ENCODE measurements around the gene NMNAT3.
A peak's percentile ranks its signal among the peaks of the same experiment; 100 is the strongest.

The NMNAT3 gene

DNA sequence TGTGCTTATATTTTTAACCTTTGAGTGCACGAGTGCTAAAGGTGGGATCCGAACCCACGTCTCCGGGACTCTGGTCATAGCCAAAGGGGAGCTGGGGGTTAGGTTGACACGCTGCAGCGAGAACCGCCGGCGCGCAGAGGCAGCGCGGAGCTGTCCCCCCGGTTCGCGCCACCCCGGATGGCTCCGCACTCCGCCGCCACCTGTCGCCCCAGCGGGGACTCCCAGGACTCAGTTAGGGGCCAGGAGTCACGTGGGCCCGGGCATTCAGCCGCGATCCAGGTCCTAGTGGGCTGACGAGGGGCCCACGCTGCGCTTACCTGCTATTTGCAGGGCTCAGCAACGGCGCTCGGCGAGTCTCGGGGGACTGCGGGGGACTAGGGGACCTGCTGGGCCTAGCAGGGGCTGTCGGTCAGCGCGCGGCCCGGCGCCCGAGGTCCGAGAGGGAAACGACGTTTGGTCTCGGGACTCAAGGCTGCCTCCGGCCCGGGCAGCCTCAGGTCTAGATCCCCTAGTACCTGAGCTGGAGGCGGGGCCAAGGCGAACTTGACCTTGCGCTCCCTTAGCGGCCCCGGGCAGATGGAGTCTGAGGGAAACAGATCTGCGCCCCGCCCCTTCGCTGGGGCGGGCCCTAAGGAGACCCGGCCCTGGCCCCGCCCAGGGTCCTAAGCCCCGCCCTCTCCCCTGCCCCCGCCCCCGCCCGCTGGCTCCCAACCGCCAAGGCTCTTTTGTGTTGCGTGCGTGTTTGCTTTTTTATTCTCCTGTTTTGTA lies at the start of gene NMNAT3:
Gene NMNAT3 (minus strand): TSS at position 585 of the 768 bp plus-strand sequence. CDS start 50,248 bp downstream, outside the sequence.
- peak; percentile 61 to 67 for DNase-seq (ENCODE audit: low read depth in 1 of 2, low spot score in 1 of 2)

DNA sequence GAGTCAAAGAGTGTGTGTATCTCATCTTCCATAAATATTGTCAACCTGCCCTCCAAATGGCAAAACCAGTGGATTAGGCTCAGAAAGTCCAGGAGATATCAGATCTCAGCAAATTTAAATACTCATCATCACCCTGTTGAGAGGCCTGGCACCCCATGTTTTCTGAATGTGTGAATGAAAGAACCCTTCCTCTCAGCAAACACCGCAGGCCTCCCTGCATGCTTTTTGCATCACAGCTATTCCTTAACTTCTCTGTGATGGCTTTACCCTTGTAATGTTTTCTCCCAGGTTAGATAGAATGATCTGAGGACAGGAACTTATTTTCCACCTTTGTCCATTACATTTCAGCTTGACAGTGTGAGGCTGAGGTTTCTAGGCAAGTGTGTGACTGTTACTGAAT lies 43.6 kb upstream of the NMNAT3 start:
- no peak for DNase-seq (ENCODE audit: low read depth in 1 of 2, low spot score in 1 of 2)

DNA sequence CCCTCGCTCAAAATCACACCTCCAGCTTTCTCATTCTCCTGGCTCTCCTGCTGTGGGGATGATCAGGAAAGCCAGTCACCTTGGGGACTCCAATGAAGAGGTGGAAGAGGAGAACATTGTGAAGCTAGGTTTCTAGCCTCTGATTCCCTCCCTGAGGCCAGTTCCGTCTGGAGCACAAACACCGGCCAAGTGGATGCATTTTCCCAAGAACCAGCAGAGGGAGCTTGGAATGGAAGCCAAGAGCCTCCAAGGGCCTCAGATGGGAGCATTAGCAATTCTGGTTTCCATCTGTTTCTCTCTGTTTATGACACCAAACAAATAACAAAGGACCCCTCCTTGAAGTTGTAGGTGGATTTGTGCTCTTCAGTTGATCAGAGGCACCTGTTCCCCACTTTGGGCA lies 40.6 kb upstream of the NMNAT3 start:
- no peak for DNase-seq (ENCODE audit: low read depth in 1 of 2, low spot score in 1 of 2)

DNA sequence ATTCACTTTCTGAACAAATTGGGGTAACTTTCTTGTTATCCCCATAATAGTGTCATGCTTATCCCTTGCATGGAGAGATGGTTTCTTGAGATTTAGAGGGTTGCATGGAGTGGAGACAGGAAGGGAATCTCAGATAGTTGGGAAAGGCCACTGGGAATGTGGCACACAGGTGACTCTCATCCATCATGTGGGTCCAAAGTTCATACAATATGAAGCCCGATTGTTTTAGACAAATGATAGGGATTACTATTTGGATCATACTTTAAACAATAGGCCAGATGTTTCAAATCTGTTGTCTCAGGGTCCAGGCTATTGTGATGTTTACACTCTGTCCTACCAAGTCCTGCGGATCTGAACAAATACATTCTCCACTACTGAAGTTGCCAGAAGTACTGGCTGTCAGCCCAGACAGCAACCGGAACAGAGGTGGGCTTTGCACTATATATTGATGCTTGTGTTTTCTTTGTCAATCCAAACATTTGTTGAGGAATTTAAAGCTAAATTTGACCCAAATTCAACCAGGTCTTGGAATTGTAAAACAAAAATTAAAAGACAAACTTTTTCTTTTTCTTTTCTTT lies 39.2 kb upstream of the NMNAT3 start:
- no peak for DNase-seq (ENCODE audit: low read depth in 1 of 2, low spot score in 1 of 2)

DNA sequence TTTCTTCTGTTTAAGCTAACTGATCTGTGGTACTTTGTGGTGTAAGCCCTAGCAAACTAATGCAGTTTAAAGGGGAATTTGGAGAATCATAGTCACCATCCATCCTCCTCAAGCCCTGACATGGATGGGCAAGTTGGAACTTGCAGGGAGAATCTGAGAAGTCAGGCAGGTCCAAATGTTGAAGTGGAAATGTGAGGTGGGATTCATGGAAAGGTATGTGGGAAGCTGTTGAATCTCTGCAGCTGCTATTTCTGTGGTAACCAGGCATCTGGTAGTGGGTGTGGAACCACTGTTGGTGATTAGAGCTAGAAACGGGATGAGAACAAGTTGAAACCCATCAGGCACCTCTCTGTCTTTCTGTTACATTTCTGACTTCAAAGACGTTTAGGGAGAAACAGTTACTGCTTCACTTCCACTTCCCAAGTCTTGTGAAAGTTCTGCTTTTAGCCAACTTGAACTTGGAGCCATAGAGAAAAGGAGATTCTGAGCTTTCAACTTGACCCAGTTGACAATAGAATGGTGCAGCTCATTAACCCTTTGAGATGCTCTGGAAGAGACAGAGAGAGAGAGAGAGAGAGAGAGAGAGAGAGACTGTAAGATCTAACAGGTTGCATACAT lies 38.1 kb upstream of the NMNAT3 start:
- DNase-seq (ENCODE audit: low read depth in 1 of 2, low spot score in 1 of 2) = no peak

DNA sequence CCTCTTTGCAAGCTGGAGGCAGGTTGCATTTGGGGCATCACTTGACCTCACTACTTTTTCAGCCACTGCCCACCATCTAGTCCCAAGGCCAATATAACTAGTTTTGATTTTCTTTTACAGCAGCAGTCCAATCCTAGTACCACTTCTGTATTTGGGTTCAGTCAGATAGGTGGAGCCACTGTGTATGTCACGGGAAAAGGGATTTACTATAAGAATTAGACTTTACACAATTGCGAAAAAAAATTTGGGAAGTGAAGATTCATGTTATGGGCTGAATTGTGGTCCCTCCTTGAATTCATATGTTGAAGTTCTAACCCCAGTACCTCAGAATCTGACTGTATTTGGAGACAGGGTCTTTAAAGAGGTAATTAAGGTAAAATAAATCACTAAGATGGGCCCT lies 37.4 kb upstream of the NMNAT3 start:
- DNase-seq (ENCODE audit: low read depth in 1 of 2, low spot score in 1 of 2) = no peak

DNA sequence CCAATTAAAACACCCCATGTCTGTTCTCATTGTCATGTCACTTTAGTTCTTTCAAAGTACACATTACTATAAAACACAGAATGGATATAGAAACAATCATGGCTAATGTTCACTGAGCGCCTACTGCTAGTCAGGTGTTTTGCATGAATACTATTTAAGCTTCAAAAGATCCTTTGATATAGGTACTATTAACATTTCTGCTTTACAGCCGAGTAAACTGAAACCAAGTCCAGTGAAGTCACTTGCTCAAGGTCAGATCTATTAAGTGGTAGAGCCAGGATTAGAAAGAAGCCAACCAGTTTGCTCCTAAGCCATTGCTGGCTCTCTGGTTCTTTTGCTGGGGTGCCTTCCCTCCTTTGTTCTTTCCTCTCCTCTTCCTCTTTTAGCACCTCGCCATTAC lies 32.4 kb upstream of the NMNAT3 start:
- no peak for DNase-seq (ENCODE audit: low read depth in 1 of 2, low spot score in 1 of 2)

DNA sequence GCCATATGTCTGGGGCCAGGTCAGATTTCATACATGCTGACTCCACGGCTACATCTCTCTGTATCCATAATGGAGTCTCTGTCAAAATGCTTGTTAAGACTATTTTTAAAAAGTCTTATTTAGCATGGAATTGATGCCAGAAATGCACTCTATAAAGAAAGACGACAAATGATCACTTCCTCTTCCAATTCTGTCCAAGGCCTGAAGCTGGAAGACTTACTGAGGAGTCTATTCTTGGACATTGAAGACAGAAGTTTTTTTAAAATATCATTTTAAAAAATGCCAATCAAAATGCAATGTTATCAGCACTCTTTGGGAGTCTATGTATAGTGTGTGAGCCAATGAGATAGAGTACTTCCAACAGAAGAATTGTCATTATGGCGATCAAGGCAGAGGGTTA lies 27.9 kb upstream of the NMNAT3 start:
- DNase-seq (ENCODE audit: low read depth in 1 of 2, low spot score in 1 of 2) = no peak

DNA sequence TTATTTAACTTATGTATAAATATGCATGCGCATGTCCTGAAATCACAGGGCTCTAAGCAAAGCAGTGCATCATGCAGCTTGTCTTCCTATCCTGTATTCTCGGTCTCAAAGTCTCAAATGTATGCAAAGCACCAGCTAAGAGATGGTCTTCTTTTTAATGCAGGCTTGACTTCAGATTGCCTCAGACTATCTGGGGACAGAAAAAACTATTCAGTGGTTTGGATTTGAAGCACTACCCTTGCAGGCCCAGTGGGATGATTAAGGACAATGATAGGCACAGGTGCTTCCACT lies 18.5 kb upstream of the NMNAT3 start:
- DNase-seq (ENCODE audit: low read depth in 1 of 2, low spot score in 1 of 2) = no peak

DNA sequence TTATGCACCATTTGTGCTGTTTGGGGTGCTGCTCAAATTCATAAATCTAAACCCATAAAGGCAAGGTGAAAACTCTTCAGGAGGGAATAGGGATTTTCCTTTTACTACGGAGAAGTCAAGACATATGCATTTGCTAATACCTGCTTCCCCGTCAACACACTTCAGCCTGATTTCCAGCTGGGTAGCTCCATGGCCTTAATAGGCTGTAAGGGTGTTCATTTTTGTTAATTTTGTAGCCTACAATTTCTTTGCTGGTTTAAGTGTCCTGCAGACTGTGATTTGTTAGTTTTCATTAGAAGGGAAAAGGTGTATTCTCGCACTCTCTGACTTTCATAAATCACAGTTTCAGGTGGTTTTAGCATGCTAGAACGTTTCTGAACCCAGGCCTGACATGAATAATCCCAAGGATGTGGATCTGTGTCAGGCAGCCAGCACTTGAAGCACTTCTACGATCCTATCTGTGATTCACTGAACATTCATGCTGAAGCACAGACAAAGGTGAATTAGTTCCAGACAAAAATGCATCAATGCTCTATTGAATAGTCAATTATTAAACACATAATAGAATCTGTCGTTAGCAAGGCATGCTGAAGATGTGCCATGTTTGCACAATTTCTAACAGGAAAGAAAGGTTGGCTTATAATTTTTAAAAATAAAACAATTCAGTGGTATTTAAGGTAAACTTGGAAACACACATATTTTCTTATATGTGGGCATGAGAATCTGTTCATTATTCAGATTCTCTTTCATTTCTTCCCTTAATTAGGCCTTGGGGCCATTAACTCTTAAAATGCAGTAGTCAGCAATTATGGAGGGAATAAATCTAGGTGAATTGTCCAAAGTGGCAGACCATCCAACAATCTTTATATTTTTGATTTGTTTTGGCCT lies 17.9 kb upstream of the NMNAT3 start:
- DNase-seq (ENCODE audit: low read depth in 1 of 2, low spot score in 1 of 2) = no peak

DNA sequence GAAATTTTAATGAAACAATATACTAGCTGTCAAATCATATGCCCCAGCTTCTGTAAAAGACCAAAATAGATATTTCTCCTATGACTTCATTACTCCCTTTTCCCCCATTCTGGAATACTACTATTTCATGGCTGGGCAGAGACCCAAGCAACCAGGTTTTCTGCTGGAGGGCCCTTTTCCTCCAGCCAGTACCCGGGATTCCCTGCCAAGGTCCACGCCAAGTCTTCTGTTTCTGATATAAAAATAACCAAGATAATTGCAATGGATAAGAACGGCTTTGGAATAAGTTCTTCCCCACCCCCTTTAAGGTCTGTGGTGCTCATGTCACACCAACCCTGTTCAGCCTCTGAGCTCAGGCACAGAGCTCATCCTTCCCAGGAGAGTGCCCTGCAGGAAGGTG lies 17.2 kb upstream of the NMNAT3 start:
- no peak for DNase-seq (ENCODE audit: low read depth in 1 of 2, low spot score in 1 of 2)

DNA sequence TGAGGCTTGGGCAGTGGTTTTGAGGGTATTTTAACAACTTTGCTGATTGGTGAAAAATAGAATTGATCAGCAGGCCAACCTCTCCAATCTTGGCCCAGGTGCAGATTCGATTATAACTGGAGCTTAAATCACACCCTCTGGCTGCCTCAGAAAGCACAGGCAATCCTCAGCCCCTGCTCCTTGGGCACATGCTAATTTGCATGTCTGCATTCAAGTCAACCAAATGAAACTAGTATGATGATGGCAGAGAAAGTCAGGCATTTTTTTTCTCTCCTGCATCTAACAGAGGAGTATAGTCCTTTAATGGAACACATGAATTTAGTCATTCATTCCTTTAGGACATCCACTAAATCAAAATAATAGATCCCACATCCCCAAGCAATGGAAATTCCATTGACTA lies 16.8 kb upstream of the NMNAT3 start:
- DNase-seq (ENCODE audit: low read depth in 1 of 2, low spot score in 1 of 2) = no peak

DNA sequence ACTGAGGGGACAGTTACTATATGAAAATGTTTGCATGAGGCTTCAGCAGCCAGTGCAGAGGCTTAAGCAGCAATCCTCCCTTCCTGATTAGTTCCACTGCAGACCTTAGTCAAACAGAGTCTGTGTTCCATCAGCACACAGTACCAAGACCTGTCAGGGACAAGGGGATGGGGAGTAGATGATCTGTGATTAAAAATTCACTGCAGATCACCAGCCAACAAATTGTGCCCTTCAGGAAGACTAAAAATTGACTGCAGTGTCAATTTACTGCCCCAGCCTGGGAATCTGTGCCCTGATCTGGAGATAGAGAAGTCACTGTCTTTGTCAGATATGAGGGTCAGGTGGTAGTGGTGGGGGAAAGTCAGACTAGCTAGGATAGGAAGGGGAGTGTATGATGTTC lies 13.8 kb upstream of the NMNAT3 start:
- no peak for DNase-seq (ENCODE audit: low read depth in 1 of 2, low spot score in 1 of 2)

DNA sequence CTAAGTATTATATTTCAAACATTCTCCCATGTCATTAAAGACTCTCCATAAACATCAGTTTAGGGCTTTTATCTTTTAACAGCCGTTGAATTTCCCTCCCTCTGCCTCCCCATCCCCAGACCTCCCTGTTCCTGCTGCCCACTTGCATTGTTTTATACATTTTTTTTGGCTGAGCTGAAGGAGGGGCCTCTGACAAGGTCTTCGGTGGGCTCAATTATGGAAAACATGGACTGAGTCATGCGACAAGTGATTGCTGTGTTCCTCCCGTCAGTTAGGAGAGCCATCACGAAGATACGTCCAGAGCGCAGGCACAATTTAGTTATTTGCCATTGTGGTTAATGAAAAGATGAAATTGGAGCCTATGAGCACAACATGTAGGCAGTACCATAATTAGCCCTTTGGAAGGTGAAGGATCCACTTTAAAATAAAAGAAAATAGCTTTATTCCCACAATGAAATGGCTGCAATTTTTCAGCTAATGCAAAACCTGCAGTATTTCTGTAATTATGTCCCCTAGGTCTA lies 12.0 kb upstream of the NMNAT3 start:
- no peak for DNase-seq (ENCODE audit: low read depth in 1 of 2, low spot score in 1 of 2)

DNA sequence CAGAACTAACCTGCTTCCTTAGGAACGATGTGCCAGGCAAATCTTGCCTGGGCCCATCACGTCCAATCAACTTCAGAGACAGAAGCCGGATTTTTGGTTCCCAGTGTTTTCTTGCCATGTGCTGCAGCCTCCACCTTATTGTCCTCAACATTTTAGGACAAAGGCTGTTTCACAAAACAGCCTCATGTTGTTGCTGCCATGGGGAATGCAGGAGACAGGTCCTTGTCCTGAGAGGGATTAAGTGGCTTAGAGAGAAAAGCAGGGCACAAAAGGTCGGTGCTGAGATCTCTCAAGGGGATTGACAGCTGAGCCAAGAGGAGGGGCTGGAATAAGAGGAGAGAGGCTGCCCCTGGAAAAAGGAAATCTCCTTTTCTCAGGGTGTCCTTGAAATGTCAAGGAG lies 11.3 kb upstream of the NMNAT3 start:
- DNase-seq (ENCODE audit: low read depth in 1 of 2, low spot score in 1 of 2) = no peak

DNA sequence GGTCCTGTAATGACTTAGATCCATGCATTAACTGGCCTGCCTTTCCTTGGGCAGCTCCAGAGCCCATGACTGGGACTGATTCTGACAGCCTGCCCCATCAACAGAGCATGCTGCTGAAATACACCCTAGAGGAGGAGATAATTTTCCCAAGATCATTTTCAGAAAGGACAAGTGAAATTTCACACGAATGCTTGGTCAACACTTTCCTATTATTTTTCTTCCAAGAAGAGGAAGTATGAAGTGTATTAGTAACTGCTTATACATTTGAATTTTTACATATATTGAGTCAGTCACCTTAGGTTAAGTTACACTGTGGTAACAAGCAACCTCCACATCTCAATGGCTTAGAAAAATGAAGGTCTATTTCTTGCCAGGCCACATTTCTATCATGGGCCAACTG lies 9.7 kb upstream of the NMNAT3 start:
- no peak for DNase-seq (ENCODE audit: low read depth in 1 of 2, low spot score in 1 of 2)

DNA sequence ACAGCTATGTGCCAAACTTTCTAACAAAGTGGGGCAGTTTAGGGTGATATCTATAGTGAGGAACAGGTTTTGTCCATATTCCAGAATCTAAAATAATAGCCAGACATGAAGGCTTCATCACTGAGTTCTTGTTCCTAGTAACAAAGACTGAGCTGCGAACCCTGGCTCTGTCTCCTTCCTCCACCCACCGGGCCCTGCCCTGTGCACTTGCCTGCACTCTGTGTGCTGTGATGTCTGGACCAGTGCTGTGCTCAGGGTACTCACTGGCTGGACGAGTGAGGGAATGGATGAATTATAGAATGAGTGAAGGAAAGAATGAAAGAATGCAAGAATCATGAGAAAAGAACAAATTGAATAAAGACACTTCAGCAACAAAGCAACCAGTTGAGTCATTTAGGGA lies 8.9 kb upstream of the NMNAT3 start:
- no peak for DNase-seq (ENCODE audit: low read depth in 1 of 2, low spot score in 1 of 2)

DNA sequence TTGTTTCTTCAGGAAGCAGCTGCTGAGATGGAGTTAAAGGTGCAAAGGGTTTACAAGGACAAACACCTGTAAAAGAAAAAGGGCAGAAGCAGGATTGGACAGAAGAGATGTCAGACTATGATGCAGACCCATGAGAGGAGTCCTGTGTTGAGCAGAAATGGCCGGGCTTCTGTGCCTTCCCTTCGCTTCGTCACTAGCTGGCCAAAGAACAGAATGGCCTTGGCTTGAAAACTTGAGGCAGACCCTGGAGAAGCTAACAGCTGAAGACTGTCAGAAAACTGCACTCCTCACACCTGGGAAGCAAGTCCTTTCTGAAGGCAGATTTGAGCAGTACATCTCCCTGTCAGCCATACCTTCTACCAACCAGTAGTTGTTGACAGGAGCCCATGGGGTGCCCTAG lies 8.4 kb upstream of the NMNAT3 start:
- DNase-seq (ENCODE audit: low read depth in 1 of 2, low spot score in 1 of 2) = no peak

DNA sequence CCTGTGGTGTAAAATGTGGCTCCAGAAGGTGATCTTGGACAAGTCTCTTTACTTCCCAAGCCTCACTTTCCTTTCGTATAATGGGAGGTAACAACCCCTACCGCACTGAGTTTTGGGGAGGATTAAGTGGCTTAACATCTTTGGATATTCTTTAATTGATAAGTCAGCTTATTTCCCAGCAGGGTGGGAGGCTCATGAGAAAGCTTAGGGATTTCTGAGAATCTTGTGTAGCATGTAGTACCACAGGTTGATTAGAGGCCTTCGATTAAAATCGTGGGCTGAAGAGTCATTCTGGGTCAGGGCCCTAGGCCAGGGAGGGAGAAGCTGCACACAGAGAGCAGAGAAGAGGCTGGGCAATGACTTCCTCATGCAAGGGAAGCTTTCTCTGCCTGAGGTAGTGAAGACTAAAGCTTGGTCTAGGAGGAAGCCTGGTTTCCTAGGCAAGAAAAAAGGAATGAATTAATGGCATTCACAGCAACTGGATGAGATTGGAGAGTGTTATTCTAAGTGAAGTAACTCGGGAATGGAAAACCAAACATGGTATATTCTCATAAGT lies 1.5 kb upstream of the NMNAT3 start:
- no peak for DNase-seq (ENCODE audit: low read depth in 1 of 2, low spot score in 1 of 2)

DNA sequence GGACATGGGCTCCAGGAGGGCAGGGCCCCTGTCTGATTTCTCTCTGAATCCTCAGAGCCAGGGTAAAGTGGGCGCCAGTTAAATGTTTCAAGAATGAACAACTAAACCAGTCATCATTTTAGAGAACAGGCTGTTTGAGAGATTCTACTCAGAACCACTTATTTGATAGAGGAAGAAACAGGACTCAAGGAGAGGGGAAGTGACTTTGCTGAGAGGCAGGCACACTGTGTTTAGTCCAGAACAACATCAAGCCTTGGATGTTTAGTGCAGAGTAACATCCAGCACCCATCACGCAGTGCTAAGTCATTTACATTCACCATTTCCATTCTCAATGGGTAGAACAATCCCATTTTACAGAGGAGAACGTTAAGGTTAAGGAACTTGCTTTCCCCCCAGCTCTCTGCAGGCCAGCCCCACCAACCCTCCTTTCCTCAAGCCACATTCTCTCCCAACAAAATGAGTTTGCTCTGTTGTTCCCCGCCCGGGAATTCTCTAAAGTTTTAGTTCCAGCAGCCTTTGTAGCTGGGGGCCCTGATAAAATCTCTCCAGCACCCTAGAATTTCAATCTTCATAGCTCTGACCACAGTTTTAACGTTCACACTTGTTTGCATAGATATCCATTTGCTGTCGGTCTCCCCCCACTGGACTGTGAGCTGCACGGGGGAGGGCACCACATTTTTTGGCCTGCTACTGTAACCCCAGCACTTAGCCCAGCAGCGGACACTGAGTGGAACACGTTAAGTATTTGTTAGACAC lies 962 bp downstream of the NMNAT3 start:
- no peak for DNase-seq (ENCODE audit: low read depth in 1 of 2, low spot score in 1 of 2)

DNA sequence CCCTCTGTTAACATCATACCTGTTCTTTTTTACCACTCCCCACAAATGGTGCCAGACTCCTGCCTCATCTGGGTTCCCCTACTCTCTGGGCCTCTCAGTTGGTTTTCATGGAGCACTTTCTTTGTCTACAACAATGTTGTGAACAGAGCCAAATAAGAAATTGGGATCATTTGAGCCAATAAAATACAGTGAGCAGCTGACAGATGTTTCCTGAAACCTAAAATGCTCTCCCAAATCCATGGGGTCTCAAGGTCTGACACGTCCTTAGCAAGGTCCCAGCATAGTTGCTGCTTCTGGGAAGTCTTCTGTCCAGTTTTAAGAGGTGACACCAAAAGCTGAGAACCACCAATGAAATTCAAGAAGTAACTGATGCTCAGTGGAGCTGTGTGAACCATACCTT lies 1.7 kb downstream of the NMNAT3 start:
- DNase-seq (ENCODE audit: low read depth in 1 of 2, low spot score in 1 of 2) = no peak

Measured in activated CD4-positive, alpha-beta T cell treated with anti-CD3 and anti-CD28 coated beads, Interleukin-2, amount 50 U/mL, for 24 hours (primary cell).